ENCODE measurements around the gene TIMM22.

Gene TIMM22

GRCh38 chr17:1035546-1036170, 38.7 kb downstream of the TIMM22 start:
- no peak for DNase-seq (ENCODE audit: low read depth)
- no peak for TF ChIP-seq CTCF (IDR thresholded peaks at IDR 0.05; ENCODE audit: control insufficient read depth, insufficient read depth, low read depth, low read length, missing control alignments)
- H3K4me3 ChIP-seq (ENCODE audit: control insufficient read depth, low read depth, low read length), result no peak overlapping the region

GRCh38 chr17:1036171-1036844, 39.4 kb downstream of the TIMM22 start:
- TF ChIP-seq CTCF (IDR thresholded peaks at IDR 0.05; ENCODE audit: control insufficient read depth, insufficient read depth, low read depth, low read length, missing control alignments), result no peak
- no peak overlapping the region for H3K4me3 ChIP-seq (ENCODE audit: control insufficient read depth, low read depth, low read length)
- DNase-seq (ENCODE audit: low read depth), result no peak

- H3K4me3 ChIP-seq (ENCODE audit: control insufficient read depth, low read depth, low read length), result no peak overlapping the region
- no peak for TF ChIP-seq CTCF (IDR thresholded peaks at IDR 0.05; ENCODE audit: control insufficient read depth, insufficient read depth, low read depth, low read length, missing control alignments)
- no peak for DNase-seq (ENCODE audit: low read depth)
Observed at GRCh38 chr17:1036845-1037237, 39.9 kb downstream of the TIMM22 start.

GRCh38 chr17:1037238-1037879, 40.4 kb downstream of the TIMM22 start:
- DNase-seq (ENCODE audit: low read depth), result no peak
- H3K4me3 ChIP-seq (ENCODE audit: control insufficient read depth, low read depth, low read length), result no peak overlapping the region
- TF ChIP-seq CTCF (IDR thresholded peaks at IDR 0.05; ENCODE audit: control insufficient read depth, insufficient read depth, low read depth, low read length, missing control alignments), result no peak

- no peak for TF ChIP-seq CTCF (IDR thresholded peaks at IDR 0.05; ENCODE audit: control insufficient read depth, insufficient read depth, low read depth, low read length, missing control alignments)
- no peak overlapping the region for H3K4me3 ChIP-seq (ENCODE audit: control insufficient read depth, low read depth, low read length)
- DNase-seq (ENCODE audit: low read depth), result no peak
Observed at GRCh38 chr17:1038459-1039122, 41.7 kb downstream of the TIMM22 start.

GRCh38 chr17:1039123-1039507, 42.2 kb downstream of the TIMM22 start:
- no peak for TF ChIP-seq CTCF (IDR thresholded peaks at IDR 0.05; ENCODE audit: control insufficient read depth, insufficient read depth, low read depth, low read length, missing control alignments)

More at GRCh38 chr17:1039123-1039507, 42.2 kb downstream of the TIMM22 start:
- DNase-seq (ENCODE audit: low read depth), result no peak
- no peak overlapping the region for H3K4me3 ChIP-seq (ENCODE audit: control insufficient read depth, low read depth, low read length)

Measured in AG09309 (cell line).